KMS-11 (cell line): ENCODE data around the gene ALAD.
"Not testable (repeated sequence)": the region's sequence is repeated elsewhere in the genome, so short reads cannot be mapped to it uniquely, and the experiment has no call there.

Source experiments
- H2AFZ ChIP-seq: fragments of 200-600 bp; sonication (generic); 2 replicates; pipeline ENCODE4 v1.6.1; 2016; ENCODE audit warnings: antibody characterized with exemption, mixed run types, low read depth
- H3K27ac ChIP-seq: fragments of 200-600 bp; sonication (generic); 2 replicates; pipeline ENCODE4 v1.6.1; 2016; ENCODE audit warnings: mild to moderate bottlenecking, mixed run types
- H3K27me3 ChIP-seq: fragments of 200-600 bp; sonication (generic); 2 replicates; pipeline ENCODE4 v1.6.1; 2017; ENCODE audit warnings: mild to moderate bottlenecking, low read depth, mixed run types, moderate library complexity; ENCODE audit not compliant: insufficient read depth
- H3K36me3 ChIP-seq: fragments of 200-600 bp; sonication (generic); 2 replicates; pipeline ENCODE4 v1.6.1; 2017; ENCODE audit warnings: mild to moderate bottlenecking, mixed run types; ENCODE audit not compliant: insufficient read depth
- H3K4me1 ChIP-seq: fragments of 200-600 bp; sonication (generic); 2 replicates; pipeline ENCODE4 v1.6.1; 2016; ENCODE audit warnings: mild to moderate bottlenecking, low read depth, mixed run types; ENCODE audit not compliant: poor library complexity, severe bottlenecking
- H3K4me2 ChIP-seq: fragments of 200-600 bp; sonication (generic); 2 replicates; pipeline ENCODE4 v1.7.0; 2016; ENCODE audit warnings: mild to moderate bottlenecking, mixed run types
- H3K4me3 ChIP-seq: fragments of 200-600 bp; sonication (generic); IDR thresholded peaks from 2 replicates; pipeline ENCODE4 v1.6.1; 2017; ENCODE audit warnings: low read depth, low read length, mixed read lengths; ENCODE audit not compliant: insufficient read depth
- H3K79me2 ChIP-seq: fragments of 200-600 bp; sonication (generic); 2 replicates; pipeline ENCODE4 v1.6.1; 2016; ENCODE audit warnings: low read depth, mixed run types; ENCODE audit not compliant: insufficient read depth
- H3K9ac ChIP-seq: fragments of 200-600 bp; sonication (generic); 2 replicates; pipeline ENCODE4 v1.6.1; 2016; ENCODE audit warnings: mild to moderate bottlenecking, mixed run types
- H4K20me1 ChIP-seq: fragments of 200-600 bp; sonication (generic); 2 replicates; pipeline ENCODE4 v1.6.1; 2016; ENCODE audit warnings: mild to moderate bottlenecking, mixed run types; ENCODE audit not compliant: insufficient read depth
- CTCF ChIP-seq: fragments of 200-600 bp; sonication (generic); conservative IDR thresholded peaks from 2 replicates; pipeline ENCODE4 v1.6.1; 2017; ENCODE audit warnings: low read depth, mild to moderate bottlenecking, antibody characterized with exemption, low read length, moderate library complexity, mixed read lengths

ALAD gene

GRCh38 chr9:113401027-113401792 lies at the start of gene ALAD:
TSS of gene ALAD (minus strand) at chr9:113401284. CDS start at chr9:113393559, 7,725 bp downstream.
- H3K4me2 ChIP-seq, result peak within 1 kb of the TSS; percentile 73
- H3K79me2 ChIP-seq, result no peaks in the 10 kb centered on the region
- peak within 1 kb of the TSS; percentile 74 for H2AFZ ChIP-seq
- H3K36me3 ChIP-seq, result no peaks in the 10 kb centered on the region
- H3K4me1 ChIP-seq, result peaks cover 17% of the 10 kb centered on the region
- TF ChIP-seq CTCF, result peak; percentile 86
- H3K9ac ChIP-seq, result peak within 1 kb of the TSS; percentile 14; the same call in 1 of the 2 replicates
- H3K27me3 ChIP-seq, result no peaks in the 10 kb centered on the region
- H3K4me3 ChIP-seq, result no peak within 1 kb of the TSS
- H4K20me1 ChIP-seq, result no peaks in the 10 kb centered on the region
- no peak within 1 kb of the TSS for H3K27ac ChIP-seq

GRCh38 chr9:113449376-113449775 lies 48.3 kb upstream of the ALAD start:
- H3K4me1 ChIP-seq, result peaks cover 14% of the 10 kb centered on the region
- no peaks in the 10 kb centered on the region for H3K79me2 ChIP-seq
- no peak overlapping the region for H2AFZ ChIP-seq
- H4K20me1 ChIP-seq, result no peaks in the 10 kb centered on the region
- TF ChIP-seq CTCF, result no peak
- no peak overlapping the region for H3K4me3 ChIP-seq
- no peak overlapping the region for H3K9ac ChIP-seq
- H3K27ac ChIP-seq, result no peak overlapping the region
- H3K4me2 ChIP-seq, result no peak overlapping the region
- no peaks in the 10 kb centered on the region for H3K27me3 ChIP-seq
- H3K36me3 ChIP-seq, result no peaks in the 10 kb centered on the region

GRCh38 chr9:113446323-113446740 lies 45.2 kb upstream of the ALAD start:
- Histone ChIP-seq H3K27me3 (no peaks in the 10 kb centered on the region), H3K36me3 (no peaks in the 10 kb centered on the region), H4K20me1 (no peaks in the 10 kb centered on the region), H2AFZ (no peak overlapping the region), H3K27ac (no peak overlapping the region), H3K9ac (no peak overlapping the region), H3K4me1 (peaks cover 7% of the 10 kb centered on the region), H3K4me3 (no peak overlapping the region), H3K79me2 (no peaks in the 10 kb centered on the region), H3K4me2 (no peak overlapping the region)
- TF ChIP-seq CTCF, result peak; percentile 82

- Histone ChIP-seq H4K20me1 (no peaks in the 10 kb centered on the region), H3K4me3 (no peak overlapping the region), H3K79me2 (no peaks in the 10 kb centered on the region), H3K27ac (no peak overlapping the region), H3K27me3 (no peaks in the 10 kb centered on the region), H3K9ac (no peak overlapping the region), H2AFZ (no peak overlapping the region), H3K36me3 (no peaks in the 10 kb centered on the region), H3K4me1 (peaks cover 7% of the 10 kb centered on the region), H3K4me2 (no peak overlapping the region)
- TF ChIP-seq CTCF, result no peak
Measured at GRCh38 chr9:113444736-113445135, 43.7 kb upstream of the ALAD start.

- not testable (repeated sequence) for H2AFZ ChIP-seq, H3K79me2 ChIP-seq, H3K27me3 ChIP-seq, H3K9ac ChIP-seq, H3K36me3 ChIP-seq, H4K20me1 ChIP-seq, H3K4me2 ChIP-seq, H3K4me1 ChIP-seq, H3K27ac ChIP-seq, H3K4me3 ChIP-seq
Measured at GRCh38 chr9:113437716-113438115, 36.6 kb upstream of the ALAD start.
